ENCODE data around the gene RGS7.
"Not testable (repeated sequence)": the region's sequence is repeated elsewhere in the genome, so short reads cannot be mapped to it uniquely, and the experiment has no call there.

Gene RGS7

DNA sequence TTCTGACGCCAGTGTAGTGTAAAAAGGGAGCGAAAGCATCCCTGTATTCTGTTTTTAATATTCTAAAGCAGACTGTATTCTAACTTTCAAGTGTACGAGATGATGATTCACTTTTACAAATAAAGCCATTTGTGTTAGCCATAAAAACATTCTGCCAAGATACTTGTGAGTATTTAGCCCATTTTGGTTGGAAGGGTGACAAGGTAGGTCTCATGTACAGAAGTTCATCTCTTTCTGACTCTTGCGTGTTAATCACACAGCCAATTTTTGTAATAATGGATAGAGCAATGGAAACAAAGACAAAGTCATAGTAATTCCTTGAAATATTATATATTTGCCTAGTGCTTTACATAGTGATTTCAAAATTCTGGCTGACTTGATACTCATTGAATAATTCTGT, 619.7 kb downstream of the RGS7 start:
- H3K9me3 ChIP-seq (ENCODE audit: control insufficient read depth, low read depth, low read length) = no peaks in the 10 kb centered on the region

DNA sequence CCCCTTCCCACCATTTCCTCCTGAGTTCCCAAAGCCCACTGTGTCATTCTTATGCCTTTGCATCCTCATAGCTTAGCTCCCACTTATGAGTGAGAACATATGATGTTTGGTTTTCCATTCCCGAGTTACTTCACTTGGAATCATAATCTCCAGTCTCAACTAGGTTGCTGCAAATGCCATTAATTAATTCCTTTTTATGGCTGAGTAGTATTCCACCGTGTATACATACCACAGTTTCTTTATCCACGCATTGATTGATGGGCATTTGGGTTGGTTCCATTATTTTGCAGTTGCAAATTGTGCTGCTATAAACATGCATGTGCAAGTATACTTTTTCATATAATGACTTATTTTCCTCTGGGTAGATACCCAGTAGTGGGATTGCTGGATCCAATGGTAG, 622.3 kb downstream of the RGS7 start:
- not testable (repeated sequence) for H3K9ac ChIP-seq (ENCODE audit: low read length); H3K36me3 ChIP-seq (ENCODE audit: control insufficient read depth, low read depth, low read length); H3K27me3 ChIP-seq (ENCODE audit: control insufficient read depth, insufficient read depth, low read length); H3K9me3 ChIP-seq (ENCODE audit: control insufficient read depth, low read depth, low read length); H3K4me3 ChIP-seq (ENCODE audit: low read length); H3K4me1 ChIP-seq (ENCODE audit: control insufficient read depth, low read depth, low read length); H3K27ac ChIP-seq (ENCODE audit: low read length)

More for the DNA sequence above, 619.7 kb downstream of the RGS7 start:
- Histone ChIP-seq H3K27ac (ENCODE audit: low read length) (no peak overlapping the region), H3K4me3 (ENCODE audit: low read length) (no peak overlapping the region), H3K9ac (ENCODE audit: low read length) (no peak overlapping the region), H3K36me3 (ENCODE audit: control insufficient read depth, low read depth, low read length) (no peaks in the 10 kb centered on the region), H3K4me1 (ENCODE audit: control insufficient read depth, low read depth, low read length) (no peaks in the 10 kb centered on the region), H3K27me3 (ENCODE audit: control insufficient read depth, insufficient read depth, low read length) (no peaks in the 10 kb centered on the region)

DNA sequence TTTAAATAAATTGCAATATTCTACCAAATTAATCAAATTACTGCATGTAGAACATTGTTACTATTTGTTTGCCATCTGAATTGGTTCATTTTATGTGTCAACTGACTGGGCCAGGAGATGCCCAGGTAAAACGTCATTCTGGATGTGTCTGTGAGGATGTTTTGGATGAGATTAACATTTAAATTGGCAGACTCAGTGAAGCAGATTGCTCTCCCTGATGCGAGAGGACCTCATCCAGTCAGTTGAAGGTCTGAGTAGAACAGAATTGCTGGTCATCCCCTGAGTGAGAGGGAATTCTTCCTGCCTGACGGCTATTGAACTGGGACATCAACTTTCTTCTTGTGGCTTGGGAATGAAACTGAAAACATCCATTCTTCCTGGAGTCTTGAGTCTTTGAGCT, 623.0 kb downstream of the RGS7 start:
- no peaks in the 10 kb centered on the region for H3K27me3 ChIP-seq (ENCODE audit: control insufficient read depth, insufficient read depth, low read length)
- no peaks in the 10 kb centered on the region for H3K36me3 ChIP-seq (ENCODE audit: control insufficient read depth, low read depth, low read length)
- no peak overlapping the region for H3K4me3 ChIP-seq (ENCODE audit: low read length)
- H3K27ac ChIP-seq (ENCODE audit: low read length) = no peak overlapping the region
- no peaks in the 10 kb centered on the region for H3K4me1 ChIP-seq (ENCODE audit: control insufficient read depth, low read depth, low read length)
- H3K9ac ChIP-seq (ENCODE audit: low read length) = no peak overlapping the region
- no peaks in the 10 kb centered on the region for H3K9me3 ChIP-seq (ENCODE audit: control insufficient read depth, low read depth, low read length)

DNA sequence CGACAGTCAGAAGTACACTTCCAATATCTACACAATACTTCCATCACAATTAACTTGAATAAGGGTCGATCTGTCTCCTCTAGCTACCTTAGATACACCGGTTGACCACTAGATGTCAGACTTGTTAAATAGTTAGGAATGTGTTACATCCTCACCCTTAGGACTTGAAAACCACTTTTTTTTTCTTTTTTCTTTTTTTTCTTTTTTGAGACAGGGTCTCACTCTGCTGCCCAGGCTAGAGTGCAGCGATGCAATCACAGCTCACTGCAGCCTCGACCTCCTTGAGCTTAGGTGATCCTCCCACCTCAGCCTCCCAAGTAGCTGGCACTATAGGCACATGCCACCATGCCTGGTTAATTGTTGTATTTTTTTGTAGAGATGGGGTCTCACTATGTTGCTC, 624.6 kb downstream of the RGS7 start:
- Histone ChIP-seq H3K9ac (ENCODE audit: low read length) (no peak overlapping the region), H3K27ac (ENCODE audit: low read length) (no peak overlapping the region), H3K27me3 (ENCODE audit: control insufficient read depth, insufficient read depth, low read length) (no peaks in the 10 kb centered on the region), H3K36me3 (ENCODE audit: control insufficient read depth, low read depth, low read length) (no peaks in the 10 kb centered on the region), H3K4me3 (ENCODE audit: low read length) (no peak overlapping the region), H3K9me3 (ENCODE audit: control insufficient read depth, low read depth, low read length) (no peaks in the 10 kb centered on the region), H3K4me1 (ENCODE audit: control insufficient read depth, low read depth, low read length) (no peaks in the 10 kb centered on the region)

All from iPS-18a (cell line).